ENCODE measurements around the gene ZGPAT. TPM values are rescaled to one million over a fixed set of nuclear protein-coding genes. Genes with fewer than 3 reads are reported as not detected.

Gene ZGPAT
- total and polyA plus RNA-seq, 2 donors, result 11.0 to 30.7 TPM

DNA sequence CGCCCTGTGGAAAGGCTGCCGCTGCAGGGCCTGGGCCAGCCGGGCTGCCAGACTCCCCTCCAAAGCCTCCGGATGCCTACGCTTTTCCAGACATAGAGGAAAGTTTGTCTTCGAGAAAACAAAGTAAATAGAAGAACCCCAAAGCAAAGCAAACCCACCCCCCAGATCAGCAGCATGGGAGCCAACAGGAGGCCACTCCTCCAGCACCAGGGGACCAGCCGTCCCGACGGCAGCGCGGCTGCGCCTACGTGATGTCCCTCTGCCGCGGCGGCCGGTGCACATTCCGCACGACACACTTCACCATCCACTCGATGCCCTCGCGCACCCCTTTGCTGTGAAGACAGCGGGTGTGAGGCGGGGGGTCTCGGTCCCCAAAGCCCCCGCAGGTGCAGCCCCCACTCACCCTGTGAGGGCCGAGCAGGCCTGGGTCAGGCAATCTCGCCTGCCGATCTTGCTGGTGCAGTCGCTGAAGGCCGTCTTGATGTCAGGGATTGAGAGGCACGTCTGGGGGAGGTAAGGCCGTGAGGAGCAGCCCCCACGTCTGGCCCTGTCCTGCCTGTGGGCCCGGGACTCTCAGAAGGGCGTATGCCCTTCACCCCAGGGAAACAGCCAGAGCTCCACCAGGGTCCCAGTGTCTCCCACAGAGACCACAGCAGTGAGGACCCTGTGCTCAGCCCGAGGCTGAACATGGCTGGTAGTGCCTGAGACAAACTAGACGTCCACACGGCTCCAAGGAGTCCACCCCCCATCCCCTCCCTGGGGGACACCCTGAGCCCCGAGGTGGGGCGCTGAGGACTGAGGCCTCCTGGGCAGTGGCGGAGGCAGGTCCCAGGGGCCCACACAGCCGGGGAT, 7.4 kb upstream of the ZGPAT start:
- WGBS, result 84% methylated on average over 43 of the region's 43 CpGs
- no peaks in the 10 kb centered on the region for H3K36me3 ChIP-seq (ENCODE audit: insufficient read depth)
- no peak overlapping the region for H3K4me3 ChIP-seq (ENCODE audit: low read depth, low read length)
- DNase-seq (ENCODE audit: extremely low spot score), result no peak
- H3K27ac ChIP-seq (ENCODE audit: low read depth), result no peak overlapping the region
- H3K4me1 ChIP-seq (ENCODE audit: insufficient read depth), result no peaks in the 10 kb centered on the region

GRCh38 chr20:63701051-63701328, 6.8 kb upstream of the ZGPAT start:
- 77% methylated on average over 5 of the region's 5 CpGs for WGBS
- no peaks in the 10 kb centered on the region for H3K4me1 ChIP-seq (ENCODE audit: insufficient read depth)
- peaks cover 2% of the 10 kb centered on the region for H3K36me3 ChIP-seq (ENCODE audit: insufficient read depth)
- DNase-seq (ENCODE audit: extremely low spot score), result no peak
- no peak overlapping the region for H3K27ac ChIP-seq (ENCODE audit: low read depth)
- H3K4me3 ChIP-seq (ENCODE audit: low read depth, low read length), result no peak overlapping the region

GRCh38 chr20:63701329-63702035, 6.4 kb upstream of the ZGPAT start:
- 84% methylated on average over 14 of the region's 14 CpGs for WGBS
- Histone ChIP-seq H3K4me1 (ENCODE audit: insufficient read depth) (no peaks in the 10 kb centered on the region), H3K4me3 (ENCODE audit: low read depth, low read length) (no peak overlapping the region), H3K27ac (ENCODE audit: low read depth) (no peak overlapping the region), H3K36me3 (ENCODE audit: insufficient read depth) (peaks cover 2% of the 10 kb centered on the region)
- DNase-seq (ENCODE audit: extremely low spot score), result no peak

GRCh38 chr20:63702036-63702665, 5.7 kb upstream of the ZGPAT start:
- 90% methylated on average over 16 of the region's 16 CpGs for WGBS
- DNase-seq (ENCODE audit: extremely low spot score), result no peak
- H3K4me1 ChIP-seq (ENCODE audit: insufficient read depth), result no peaks in the 10 kb centered on the region
- H3K4me3 ChIP-seq (ENCODE audit: low read depth, low read length), result no peak overlapping the region
- H3K27ac ChIP-seq (ENCODE audit: low read depth), result no peak overlapping the region
- peaks cover 2% of the 10 kb centered on the region for H3K36me3 ChIP-seq (ENCODE audit: insufficient read depth)

DNA sequence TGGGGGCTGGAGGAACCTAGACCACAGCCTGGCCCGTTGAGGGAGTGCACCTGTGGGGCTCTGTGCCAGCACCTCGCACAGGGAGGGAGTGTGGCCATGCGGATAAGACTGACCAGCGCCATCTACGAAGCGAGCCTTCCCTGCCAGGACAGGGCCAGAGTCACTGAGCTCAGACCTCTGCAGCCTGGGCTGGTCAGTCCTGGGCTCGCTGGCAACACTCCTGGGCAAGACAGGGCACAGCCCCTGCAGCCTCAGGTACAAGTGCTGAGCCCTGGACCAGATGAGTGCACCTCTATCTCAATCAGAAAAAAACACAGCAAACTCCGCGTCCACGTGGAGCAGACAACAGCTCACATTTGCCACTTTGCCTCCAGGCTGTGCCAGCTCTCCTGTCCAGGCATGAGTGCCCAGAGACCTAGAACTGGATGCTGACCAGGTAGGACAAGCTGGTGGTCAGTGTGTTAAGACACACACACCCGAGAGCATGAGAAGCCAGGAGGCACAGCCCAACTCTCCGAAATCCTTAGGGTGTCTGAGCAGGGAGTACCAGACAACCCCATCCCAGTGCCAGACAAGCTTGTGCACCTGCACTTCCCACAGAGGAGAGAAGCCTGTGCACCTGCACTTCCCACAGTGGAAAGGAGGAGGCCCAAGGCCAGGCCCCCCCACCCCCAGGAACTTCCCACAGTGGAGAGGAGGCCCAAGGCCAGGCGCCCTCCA, 4.9 kb upstream of the ZGPAT start:
- Histone ChIP-seq H3K36me3 (ENCODE audit: insufficient read depth) (peaks cover 2% of the 10 kb centered on the region), H3K27ac (ENCODE audit: low read depth) (no peak overlapping the region), H3K4me1 (ENCODE audit: insufficient read depth) (no peaks in the 10 kb centered on the region), H3K4me3 (ENCODE audit: low read depth, low read length) (no peak overlapping the region)
- DNase-seq (ENCODE audit: extremely low spot score), result no peak
- 81% methylated on average over 13 of the region's 13 CpGs for WGBS

DNA sequence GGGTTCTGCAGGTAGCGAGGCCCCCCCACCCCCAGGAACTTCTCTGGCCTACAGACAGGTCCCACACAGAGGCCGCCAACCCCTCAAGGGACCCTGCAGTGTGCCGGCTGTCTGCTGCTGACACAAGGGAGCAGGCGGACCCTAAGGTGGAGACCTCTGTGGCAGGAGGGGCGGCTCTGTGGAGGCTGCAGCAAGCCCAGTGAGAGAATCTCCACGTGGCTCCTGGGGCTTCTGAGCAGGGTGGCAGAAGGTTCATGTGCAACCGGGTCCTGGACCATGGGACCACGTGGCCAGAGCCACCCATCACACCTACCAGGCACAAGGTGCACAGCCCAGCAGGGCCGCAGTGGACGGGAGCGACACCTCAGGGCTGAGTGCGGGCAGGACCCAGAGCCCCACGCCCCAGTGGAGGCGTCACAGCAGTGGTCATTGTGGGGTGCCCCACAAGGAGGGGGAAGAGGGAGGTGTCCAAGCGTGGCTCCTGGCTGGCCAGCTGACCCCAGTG, 4.3 kb upstream of the ZGPAT start:
- no peak for DNase-seq (ENCODE audit: extremely low spot score)
- WGBS, result 89% methylated on average over 15 of the region's 15 CpGs
- H3K4me1 ChIP-seq (ENCODE audit: insufficient read depth), result no peaks in the 10 kb centered on the region
- H3K36me3 ChIP-seq (ENCODE audit: insufficient read depth), result peaks cover 2% of the 10 kb centered on the region
- no peak overlapping the region for H3K27ac ChIP-seq (ENCODE audit: low read depth)
- no peak overlapping the region for H3K4me3 ChIP-seq (ENCODE audit: low read depth, low read length)

GRCh38 chr20:63703976-63704748, 3.7 kb upstream of the ZGPAT start:
- DNase-seq (ENCODE audit: extremely low spot score), result no peak
- H3K4me1 ChIP-seq (ENCODE audit: insufficient read depth), result no peaks in the 10 kb centered on the region
- no peak overlapping the region for H3K4me3 ChIP-seq (ENCODE audit: low read depth, low read length)
- no peak overlapping the region for H3K27ac ChIP-seq (ENCODE audit: low read depth)
- H3K36me3 ChIP-seq (ENCODE audit: insufficient read depth), result peaks cover 2% of the 10 kb centered on the region
- WGBS, result 86% methylated on average over 11 of the region's 11 CpGs

DNA sequence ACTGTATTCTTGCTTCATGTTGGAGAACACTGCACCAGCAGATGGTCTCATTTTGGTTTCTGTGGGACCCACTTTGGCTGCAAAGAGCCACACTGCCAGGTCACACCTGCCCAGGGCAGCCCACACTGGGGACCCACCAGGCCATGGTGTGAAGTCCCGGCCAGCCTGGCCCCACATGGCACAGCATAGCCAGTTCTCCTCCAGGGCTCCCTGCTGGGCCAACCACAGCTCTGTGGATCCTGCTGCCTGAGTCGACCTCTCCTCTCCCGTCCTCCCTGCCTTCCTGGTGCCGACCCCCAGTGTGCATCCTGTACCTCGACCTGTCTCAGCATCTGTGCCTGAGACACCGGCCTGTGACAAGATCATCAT, 3.1 kb upstream of the ZGPAT start:
- Histone ChIP-seq H3K4me3 (ENCODE audit: low read depth, low read length) (no peak overlapping the region), H3K27ac (ENCODE audit: low read depth) (no peak overlapping the region), H3K4me1 (ENCODE audit: insufficient read depth) (no peaks in the 10 kb centered on the region), H3K36me3 (ENCODE audit: insufficient read depth) (peaks cover 2% of the 10 kb centered on the region)
- no peak for DNase-seq (ENCODE audit: extremely low spot score)
- 80% methylated on average over 6 of the region's 6 CpGs for WGBS

DNA sequence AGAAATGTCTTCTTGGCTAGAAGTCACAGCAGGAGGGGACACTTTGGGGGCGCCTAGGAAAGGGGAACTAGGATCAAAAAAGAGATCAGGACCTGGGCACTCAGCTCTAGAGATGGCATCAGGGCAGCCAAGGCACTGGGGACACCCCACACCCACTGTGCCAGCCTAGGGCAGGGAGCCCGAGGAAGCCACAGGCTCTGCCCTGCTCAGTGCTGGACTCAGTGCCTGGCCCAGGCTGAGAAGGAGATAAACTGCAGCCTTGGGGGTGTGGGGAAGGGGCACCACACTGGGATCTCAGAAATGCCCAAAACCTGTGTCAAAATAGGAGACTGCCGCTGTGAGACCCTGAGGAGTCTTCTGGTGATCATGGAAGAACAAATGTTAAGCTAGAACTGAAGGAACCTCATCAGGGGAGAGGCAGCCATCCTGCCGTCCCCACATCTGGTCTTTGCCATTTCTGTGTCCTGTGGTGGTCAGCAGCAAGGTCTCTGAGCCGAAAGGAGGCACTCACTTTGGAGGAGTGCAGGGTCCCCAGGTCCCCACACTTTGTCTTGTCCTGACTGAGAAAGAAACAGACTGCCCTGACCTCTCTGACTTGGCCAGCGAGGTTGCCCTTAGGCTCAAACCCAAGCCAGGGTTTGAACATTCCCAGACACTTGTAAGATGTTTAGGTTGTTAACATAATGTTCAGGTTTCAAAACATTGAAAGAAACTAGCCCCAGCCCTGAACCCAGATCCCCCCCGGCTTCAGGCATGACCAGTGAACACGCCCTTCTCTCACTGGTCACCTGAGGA, 2.4 kb upstream of the ZGPAT start:
- no peak overlapping the region for H3K4me3 ChIP-seq (ENCODE audit: low read depth, low read length)
- H3K36me3 ChIP-seq (ENCODE audit: insufficient read depth), result peaks cover 2% of the 10 kb centered on the region
- 92% methylated on average over 8 of the region's 8 CpGs for WGBS
- H3K4me1 ChIP-seq (ENCODE audit: insufficient read depth), result no peaks in the 10 kb centered on the region
- no peak for DNase-seq (ENCODE audit: extremely low spot score)
- no peak overlapping the region for H3K27ac ChIP-seq (ENCODE audit: low read depth)

DNA sequence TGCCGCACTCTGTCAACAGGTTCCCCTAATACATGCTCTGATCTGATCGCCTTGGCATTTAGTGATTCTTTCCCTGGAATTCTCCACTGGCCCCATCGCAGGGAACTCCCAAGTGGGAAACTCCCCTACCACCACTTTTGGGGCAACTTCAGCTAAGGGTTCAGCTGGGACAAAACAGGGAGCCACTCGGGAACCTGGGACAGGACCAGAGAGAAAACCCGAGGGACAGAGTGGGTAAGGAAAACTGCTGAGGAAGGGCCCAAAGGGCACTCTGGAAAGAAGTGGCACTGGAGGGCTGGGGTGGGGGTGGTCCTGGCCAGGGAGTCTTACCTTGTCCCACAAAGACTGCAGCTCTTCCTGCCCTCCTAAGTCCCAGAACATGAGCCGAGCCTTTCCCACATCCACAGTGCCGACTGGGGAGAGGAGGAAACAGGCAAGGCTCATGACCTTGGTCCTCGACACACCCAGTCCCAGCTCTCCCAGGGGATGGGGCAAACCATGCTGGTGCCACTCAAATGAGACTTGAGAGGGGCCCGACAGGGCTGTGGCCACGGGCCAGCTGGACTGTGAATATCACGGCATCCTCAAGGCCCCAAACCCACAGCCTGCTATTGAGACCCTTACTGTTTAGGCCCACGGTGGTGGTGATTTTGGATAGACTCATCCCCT, 1.7 kb upstream of the ZGPAT start:
- DNase-seq (ENCODE audit: extremely low spot score), result no peak
- H3K4me3 ChIP-seq (ENCODE audit: low read depth, low read length), result no peak overlapping the region
- no peaks in the 10 kb centered on the region for H3K4me1 ChIP-seq (ENCODE audit: insufficient read depth)
- peaks cover 2% of the 10 kb centered on the region for H3K36me3 ChIP-seq (ENCODE audit: insufficient read depth)
- H3K27ac ChIP-seq (ENCODE audit: low read depth), result no peak overlapping the region
- WGBS, result 85% methylated on average over 12 of the region's 12 CpGs

DNA sequence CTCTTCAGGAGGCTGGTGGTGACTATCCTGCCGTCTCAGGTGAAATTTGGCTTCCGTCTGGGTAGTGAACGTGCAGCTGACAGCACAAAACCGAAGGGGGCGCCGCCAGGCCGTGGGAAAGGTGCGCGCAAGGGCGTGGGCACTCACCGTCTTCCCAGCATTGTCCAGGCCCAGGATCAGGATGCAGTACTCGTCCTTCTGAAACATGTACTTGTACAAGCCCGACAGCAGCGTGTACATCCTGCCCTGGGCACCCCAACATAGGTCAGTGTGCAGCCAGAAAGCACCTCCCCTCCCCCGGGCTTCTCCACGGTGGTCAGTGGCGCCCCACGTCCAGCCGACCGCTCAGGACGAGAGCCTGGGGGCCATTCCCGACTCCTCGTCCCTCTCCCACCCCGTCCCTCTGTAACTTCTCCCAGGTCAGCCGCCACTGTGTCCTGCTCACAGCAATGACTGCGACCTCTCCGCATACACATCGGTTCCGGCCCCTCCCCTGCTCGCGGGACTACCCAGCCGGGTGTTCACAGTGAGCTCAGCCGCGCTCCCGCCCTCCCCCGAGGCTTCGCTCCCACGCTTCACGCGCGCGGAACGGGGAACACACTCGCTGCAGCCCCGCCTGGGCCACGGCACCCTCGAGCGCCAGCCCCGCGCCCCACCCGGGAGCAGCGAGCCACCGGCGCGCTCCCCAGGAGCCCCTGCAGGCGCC, 834 bp upstream of the ZGPAT start:
- Histone ChIP-seq H3K27ac (ENCODE audit: low read depth) (peak overlapping the region; percentile 94), H3K4me3 (ENCODE audit: low read depth, low read length) (peak overlapping the region; percentile 97), H3K36me3 (ENCODE audit: insufficient read depth) (peaks cover 2% of the 10 kb centered on the region), H3K4me1 (ENCODE audit: insufficient read depth) (no peaks in the 10 kb centered on the region)
- no peak for DNase-seq (ENCODE audit: extremely low spot score)
- 4% methylated on average over 56 of the region's 56 CpGs for WGBS
